ENCODE data around the gene FRMD3. TPM values are rescaled to one million over a fixed set of nuclear protein-coding genes. Genes with fewer than 3 reads are reported as not detected.
"Not testable (repeated sequence)": the region's sequence is repeated elsewhere in the genome, so short reads cannot be mapped to it uniquely, and the experiment has no call there.

FRMD3 gene
- total RNA-seq, 1 experiment from 2014 or later = 0.36 TPM

DNA sequence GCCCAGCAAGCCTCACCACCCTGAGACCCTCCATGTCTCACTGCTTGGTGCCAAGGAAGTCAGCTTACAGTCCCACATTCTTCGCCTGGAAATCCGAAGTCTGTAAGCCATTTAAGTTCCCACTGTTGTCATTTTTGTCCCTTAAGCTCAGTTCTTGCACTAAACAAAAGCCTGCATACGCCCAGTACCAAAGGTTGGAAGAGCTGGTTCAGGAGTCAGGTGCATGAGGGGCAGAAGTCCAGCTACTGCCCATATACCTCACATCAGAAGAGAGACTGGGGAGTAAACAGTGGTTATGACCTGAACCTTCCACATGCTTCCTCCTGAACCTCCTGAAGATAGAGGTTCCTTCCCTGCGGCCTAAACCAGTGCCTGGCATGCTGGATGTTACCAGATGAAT is 146.0 kb downstream of the FRMD3 start:
- no peak for DNase-seq (ENCODE audit: low read depth)

DNA sequence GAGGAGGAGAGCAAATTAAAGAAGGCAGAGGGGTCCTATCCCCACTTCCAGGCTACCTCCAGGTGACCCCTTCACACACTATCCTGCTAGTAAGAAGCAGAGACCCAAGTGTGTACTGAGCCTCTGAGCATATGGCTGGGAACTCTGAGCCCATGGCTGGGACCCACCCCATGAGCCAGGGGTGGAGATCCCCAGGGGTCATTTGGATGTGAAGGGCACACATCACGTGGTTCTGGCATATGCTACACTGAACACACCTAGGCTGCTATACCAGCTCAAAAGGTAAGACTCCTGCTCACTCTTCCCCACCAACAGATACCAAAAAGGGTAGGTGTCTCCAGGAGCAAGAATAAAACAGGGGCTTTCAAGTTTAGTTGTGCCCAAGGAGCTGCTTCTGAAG is 149.9 kb downstream of the FRMD3 start:
- no peak for DNase-seq (ENCODE audit: low read depth)

- no peak for DNase-seq (ENCODE audit: low read depth)
Measured at GRCh38 chr9:83387401-83388185, 150.6 kb downstream of the FRMD3 start.

DNA sequence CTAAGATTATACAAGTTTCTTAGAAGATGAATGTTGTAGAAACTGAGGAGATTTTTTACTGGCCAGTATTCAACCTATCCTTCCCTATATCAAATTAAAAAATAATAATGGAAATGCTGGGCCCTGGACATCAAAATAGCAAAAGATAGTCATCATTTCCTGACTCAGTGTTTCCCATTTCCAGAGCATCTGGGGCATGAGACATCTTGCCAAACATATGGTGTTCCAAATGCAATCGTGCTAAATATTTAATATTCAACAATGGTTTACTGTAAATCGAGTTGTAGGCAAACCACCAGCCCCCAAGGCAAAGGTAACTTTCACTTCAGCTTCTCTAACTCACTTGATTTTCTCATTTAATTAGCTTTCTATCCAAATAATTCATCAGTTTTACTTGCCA is 152.9 kb downstream of the FRMD3 start:
- no peak for DNase-seq (ENCODE audit: low read depth)

- DNase-seq (ENCODE audit: low read depth) = no peak
Measured at GRCh38 chr9:83384214-83384613, 154.0 kb downstream of the FRMD3 start.

- no peak for DNase-seq (ENCODE audit: low read depth)
Measured at GRCh38 chr9:83383034-83383433, 155.2 kb downstream of the FRMD3 start.

- no peak for DNase-seq (ENCODE audit: low read depth)
Measured at GRCh38 chr9:83382421-83382820, 155.8 kb downstream of the FRMD3 start.

DNA sequence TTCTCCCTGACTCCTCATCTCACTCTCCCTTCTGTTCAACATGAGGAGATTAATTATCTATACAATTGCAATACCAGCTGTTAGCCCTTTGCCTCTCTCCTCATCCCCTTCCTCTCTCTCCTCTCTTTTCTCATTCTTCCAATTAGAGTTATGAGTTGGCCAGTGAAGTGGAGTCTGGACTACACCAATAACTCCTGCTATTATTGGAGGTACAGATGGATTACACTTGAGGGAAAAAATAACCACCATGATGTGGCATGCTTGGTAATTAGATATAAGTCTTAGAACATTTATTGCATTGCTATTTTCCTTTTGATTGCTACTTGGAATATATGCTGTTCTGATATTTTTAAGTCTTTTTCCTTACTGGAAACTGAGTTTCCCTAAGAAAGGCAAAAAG is 159.2 kb downstream of the FRMD3 start:
- DNase-seq (ENCODE audit: low read depth) = no peak

DNA sequence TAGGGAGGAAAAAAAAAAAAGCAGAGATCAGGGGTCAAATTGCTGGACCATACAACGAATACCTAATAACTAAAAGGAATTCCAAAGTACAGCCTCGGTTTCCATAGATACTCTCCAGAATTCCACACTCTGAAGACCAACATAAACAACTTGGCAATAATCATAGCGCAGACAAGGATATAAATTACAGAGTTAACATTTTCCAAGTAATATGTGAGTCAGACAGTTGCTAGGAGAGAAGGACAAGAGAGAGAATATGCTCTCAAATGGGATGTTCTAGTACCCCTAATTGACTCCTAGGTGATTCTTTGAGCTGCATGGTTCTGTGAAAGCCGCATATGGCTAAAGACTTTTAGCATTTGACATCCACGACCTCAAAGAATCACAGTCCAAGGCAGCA is 165.2 kb downstream of the FRMD3 start:
- no peak for DNase-seq (ENCODE audit: low read depth)

GRCh38 chr9:83367326-83367725 is 170.9 kb downstream of the FRMD3 start:
- no peak for DNase-seq (ENCODE audit: low read depth)

DNA sequence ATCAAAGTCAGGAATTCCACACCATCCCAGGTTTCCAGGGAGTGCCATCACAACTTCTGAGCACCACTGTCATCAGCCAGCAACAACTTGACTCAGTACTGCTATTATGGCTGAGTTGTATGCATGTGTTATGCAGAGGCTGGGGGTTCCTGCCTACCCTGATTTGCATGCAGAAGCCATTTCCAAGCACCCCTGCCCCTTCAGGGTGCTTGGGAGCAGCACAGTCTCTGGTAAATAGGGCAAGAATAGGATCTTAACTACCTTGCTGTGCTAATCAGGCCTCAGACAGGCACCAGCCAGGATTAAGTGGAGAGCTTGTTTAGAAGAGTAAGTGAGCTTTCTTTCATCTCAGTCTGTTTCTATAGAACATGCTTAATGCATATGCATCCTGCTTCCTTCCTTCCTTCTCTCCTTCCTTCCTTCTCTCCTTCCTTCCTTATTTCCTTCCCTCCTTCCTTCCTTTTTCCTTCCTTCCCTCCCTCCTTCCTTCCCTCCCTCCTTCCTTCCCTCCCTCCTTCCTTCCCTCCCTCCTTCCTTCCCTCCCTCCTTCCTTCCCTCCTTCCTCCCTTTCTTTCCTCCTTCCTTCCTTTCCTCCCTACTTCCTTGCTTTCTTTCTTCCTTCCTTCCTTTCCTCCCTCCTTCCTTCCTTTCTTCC is 175.7 kb downstream of the FRMD3 start:
- DNase-seq (ENCODE audit: low read depth) = no peak

GRCh38 chr9:83359039-83359438 is 179.2 kb downstream of the FRMD3 start:
- no peak for DNase-seq (ENCODE audit: low read depth)

- not testable (repeated sequence) for DNase-seq (ENCODE audit: low read depth)
Measured at GRCh38 chr9:83358493-83358892, 179.7 kb downstream of the FRMD3 start.

DNA sequence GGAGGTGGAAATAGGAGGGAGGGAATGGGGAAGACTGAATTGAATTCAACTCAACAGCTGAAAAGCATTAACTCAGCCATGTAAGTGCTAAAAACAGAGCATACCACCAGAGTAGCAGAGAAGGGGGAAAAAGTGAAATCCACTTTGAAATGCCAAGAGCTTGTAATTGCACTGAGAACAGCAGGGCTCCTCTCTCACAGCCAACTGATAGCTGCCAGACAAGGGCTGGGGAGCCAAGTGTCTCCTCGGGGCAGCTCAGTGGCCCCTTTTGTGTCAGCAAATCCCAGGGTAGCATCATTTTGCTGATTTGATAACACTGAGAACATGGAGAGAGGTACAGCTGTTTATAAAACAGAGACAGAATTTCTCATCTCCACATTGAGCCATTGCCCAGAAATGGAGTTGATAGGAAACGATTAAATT is 182.5 kb downstream of the FRMD3 start:
- DNase-seq (ENCODE audit: low read depth) = no peak

DNA sequence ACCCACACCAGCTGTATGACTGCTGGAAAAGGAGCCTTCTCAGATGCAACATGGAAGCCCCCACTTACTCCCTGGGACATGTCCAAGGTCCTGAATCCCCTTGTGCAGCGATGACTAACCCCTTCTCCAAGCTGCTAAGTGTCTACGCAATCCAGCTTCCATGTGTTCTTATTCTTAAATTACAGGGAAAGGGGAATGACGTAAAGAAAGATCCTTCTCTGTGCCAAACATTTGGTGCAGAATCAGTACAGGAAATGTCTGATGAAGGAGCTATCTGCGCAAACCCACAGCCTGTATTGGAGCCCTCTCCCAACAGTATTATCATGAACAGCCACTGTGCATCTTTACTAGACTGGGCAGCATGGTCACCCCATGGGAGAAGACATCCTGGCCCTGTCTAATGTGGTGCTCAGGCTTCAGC is 183.2 kb downstream of the FRMD3 start:
- DNase-seq (ENCODE audit: low read depth) = no peak

DNA sequence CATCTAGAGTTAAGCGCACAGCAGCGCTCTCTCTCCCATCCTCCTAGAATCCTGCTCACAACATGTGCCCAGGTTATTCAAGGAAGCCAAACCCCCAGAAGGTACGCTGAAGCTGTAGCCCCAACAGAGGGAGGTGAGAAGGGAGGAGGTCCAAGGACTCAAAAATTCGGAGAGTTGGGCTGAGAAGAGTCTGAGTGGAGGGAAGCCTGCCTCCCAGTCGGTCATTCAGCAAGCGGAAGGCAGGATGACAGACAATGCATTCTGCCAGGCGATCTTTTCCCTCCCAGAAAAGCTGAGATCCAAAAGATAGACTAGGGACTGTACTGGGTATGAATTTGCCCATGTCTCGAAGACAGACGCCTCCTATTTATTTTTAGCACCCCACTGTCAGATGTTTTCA is 189.2 kb downstream of the FRMD3 start:
- no peak for DNase-seq (ENCODE audit: low read depth)

DNA sequence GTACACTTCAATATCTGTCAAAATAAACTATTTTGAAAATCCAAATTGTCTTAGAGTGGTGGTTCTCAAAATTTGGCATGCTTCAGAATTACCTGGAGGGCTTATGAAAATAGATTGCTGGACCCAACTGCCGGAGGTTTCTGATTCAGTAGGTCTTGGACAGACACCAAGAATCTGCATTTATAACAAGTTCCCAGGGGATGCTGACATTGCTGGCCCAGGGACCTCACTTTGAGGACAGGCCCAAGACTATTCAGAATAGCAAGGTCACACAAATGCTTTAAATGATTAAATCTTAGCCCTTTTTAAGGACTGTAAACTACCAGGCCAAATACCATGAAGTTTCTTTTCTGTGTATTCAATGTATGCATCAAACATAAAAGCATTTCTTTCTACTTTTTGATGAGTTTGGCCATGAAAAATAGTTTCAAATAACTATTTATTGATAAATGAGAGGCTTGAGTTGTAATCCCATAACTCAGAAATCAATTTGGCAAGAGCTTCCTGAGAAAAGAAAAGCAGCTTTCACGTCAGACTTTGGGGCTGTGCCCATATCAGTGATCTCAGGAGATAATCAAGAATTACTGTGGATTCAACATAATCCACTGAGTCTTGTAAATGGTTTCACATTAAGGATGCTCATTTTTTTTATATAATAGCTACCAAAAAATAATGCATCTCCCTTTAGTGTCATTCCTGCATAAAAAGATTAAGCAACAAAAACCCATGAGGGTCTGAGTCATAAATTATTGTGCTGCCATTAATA is 191.4 kb downstream of the FRMD3 start:
- DNase-seq (ENCODE audit: low read depth) = no peak

GRCh38 chr9:83343366-83343999 is 194.7 kb downstream of the FRMD3 start:
- no peak for DNase-seq (ENCODE audit: low read depth)

DNA sequence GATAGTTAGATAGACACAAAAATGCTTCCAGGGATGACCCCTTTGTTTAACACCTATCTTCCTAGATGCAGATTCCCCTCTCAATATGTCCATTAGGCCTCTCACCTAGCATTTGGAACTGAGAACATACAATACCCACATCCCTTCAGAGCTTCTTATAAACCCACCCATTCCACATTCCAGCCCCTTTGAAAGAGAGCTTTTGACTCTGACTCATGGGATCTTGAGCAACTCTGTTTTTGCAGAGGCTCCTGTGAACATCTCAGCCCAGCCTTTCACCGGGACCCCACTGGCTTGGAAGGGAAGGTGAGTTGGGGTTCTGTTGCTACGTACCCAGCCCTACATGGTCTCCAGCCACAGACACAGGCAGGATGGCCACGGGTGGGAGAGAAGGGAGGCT is 195.5 kb downstream of the FRMD3 start:
- DNase-seq (ENCODE audit: low read depth) = no peak

GRCh38 chr9:83342006-83342405 is 196.2 kb downstream of the FRMD3 start:
- no peak for DNase-seq (ENCODE audit: low read depth)

DNA sequence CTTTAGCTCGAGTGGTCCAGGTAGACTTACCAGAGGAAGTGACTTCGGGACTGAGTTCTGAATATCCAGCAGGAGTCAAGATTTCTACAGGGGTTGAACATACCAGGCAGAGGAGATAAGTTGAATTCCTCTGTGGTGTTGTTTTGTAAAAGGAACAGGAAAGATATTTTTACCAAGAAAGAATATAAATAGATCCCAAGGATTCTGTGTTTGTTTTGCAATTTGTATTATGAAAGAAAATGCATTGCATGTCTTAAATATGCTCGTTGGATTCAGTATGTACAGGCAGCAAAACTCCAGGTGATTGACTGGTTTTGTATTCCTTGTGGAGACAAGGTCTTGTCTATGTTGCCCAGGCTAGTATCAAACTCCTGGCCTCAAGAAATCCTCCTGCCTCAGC is 197.8 kb downstream of the FRMD3 start:
- DNase-seq (ENCODE audit: low read depth) = no peak

DNA sequence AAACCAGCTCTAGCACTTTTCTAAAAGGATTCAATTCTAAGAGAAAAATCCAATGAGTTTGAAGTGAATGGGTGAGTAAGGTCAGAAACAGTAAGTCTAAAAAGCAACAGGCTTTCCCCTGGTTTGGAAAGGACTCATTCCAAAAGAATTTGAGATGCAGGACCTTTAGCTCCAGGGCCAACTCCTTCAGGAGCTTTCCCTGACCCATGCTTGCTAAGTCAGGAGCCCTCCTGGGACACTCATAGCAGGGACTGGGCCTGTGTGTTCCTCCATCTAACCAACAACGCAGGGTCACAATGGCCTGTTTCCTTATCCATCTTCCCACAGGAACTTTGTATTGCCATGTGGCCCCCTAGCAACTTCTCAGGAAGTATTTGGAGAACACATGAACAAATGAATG is 198.8 kb downstream of the FRMD3 start:
- peak; percentile 1 for DNase-seq (ENCODE audit: low read depth)
